ENCODE data around the gene LHPP. TPM values are rescaled to one million over a fixed set of nuclear protein-coding genes. Genes with fewer than 3 reads are reported as not detected.

The LHPP gene
- total and polyA plus RNA-seq, 2 experiments from 2014 or later, result 19.0 to 22.9 TPM

- Histone ChIP-seq H3K9me3 (ENCODE audit: low read depth) (no peaks in the 10 kb centered on the region), H3K4me2 (ENCODE audit: unreplicated experiment) (no peak overlapping the region), H3K27ac (no peak overlapping the region), H3K9me2 (ENCODE audit: insufficient read depth) (no peaks in the 10 kb centered on the region), H3K9ac (no peak overlapping the region), H3K4me1 (ENCODE audit: insufficient read depth) (no peaks in the 10 kb centered on the region), H3K36me3 (ENCODE audit: low read depth) (no peaks in the 10 kb centered on the region), H3K27me3 (replicated peaks; ENCODE audit: insufficient read depth) (peaks cover 50% of the 10 kb centered on the region), H2AFZ (no peak overlapping the region), H3K79me2 (ENCODE audit: insufficient read depth) (no peaks in the 10 kb centered on the region), H3K4me3 (no peak overlapping the region), H3F3A (ENCODE audit: insufficient read depth) (no peaks in the 10 kb centered on the region), H4K20me1 (ENCODE audit: insufficient read depth) (no peaks in the 10 kb centered on the region)
- TF ChIP-seq EZH2 (IDR thresholded peaks at IDR 0.05; ENCODE audit: insufficient read depth, poor library complexity, severe bottlenecking) (no peak), EZH2phosphoT487 (IDR thresholded peaks at IDR 0.05; ENCODE audit: insufficient read depth, low read depth) (no peak)
- WGBS, 2 experiments (ENCODE audit: low coverage in 1 of 2, low lambda C conversion rate in 2 of 2, missing lambda C conversion rate in 2 of 2), result 21 to 23% methylated on average over 7 of the region's 7 CpGs
- no peak for DNase-seq
- in situ Hi-C loops (cut with MboI), result no loop called here
These were observed 6.2 kb upstream of the LHPP start for GRCh38 chr10:124455441-124455840.

- no peaks in the 10 kb centered on the region for H3K79me2 ChIP-seq (ENCODE audit: insufficient read depth)
- H3K4me3 ChIP-seq, result no peak overlapping the region
- no peaks in the 10 kb centered on the region for H4K20me1 ChIP-seq (ENCODE audit: insufficient read depth)
- TF ChIP-seq EZH2 (IDR thresholded peaks at IDR 0.05; ENCODE audit: insufficient read depth, poor library complexity, severe bottlenecking) (no peak), EZH2phosphoT487 (IDR thresholded peaks at IDR 0.05; ENCODE audit: insufficient read depth, low read depth) (no peak)
- H3K27ac ChIP-seq, result no peak overlapping the region
- H2AFZ ChIP-seq, result no peak overlapping the region
- H3K36me3 ChIP-seq (ENCODE audit: low read depth), result no peaks in the 10 kb centered on the region
- no peak overlapping the region for H3K4me2 ChIP-seq (ENCODE audit: unreplicated experiment)
- no peak overlapping the region for H3K9ac ChIP-seq
- in situ Hi-C loops (cut with MboI), result no loop called here
- H3K27me3 ChIP-seq (replicated peaks; ENCODE audit: insufficient read depth), result peaks cover 22% of the 10 kb centered on the region
- no peaks in the 10 kb centered on the region for H3F3A ChIP-seq (ENCODE audit: insufficient read depth)
- DNase-seq, result no peak
- no peaks in the 10 kb centered on the region for H3K9me2 ChIP-seq (ENCODE audit: insufficient read depth)
- H3K9me3 ChIP-seq (ENCODE audit: low read depth), result no peaks in the 10 kb centered on the region
- 49 to 51% methylated on average over 4 of the region's 4 CpGs for WGBS, 2 experiments (ENCODE audit: low coverage in 1 of 2, low lambda C conversion rate in 2 of 2, missing lambda C conversion rate in 2 of 2)
- H3K4me1 ChIP-seq (ENCODE audit: insufficient read depth), result no peaks in the 10 kb centered on the region
These were observed 3.1 kb upstream of the LHPP start for GRCh38 chr10:124458473-124458872.

GRCh38 chr10:124458889-124459288 lies 2.7 kb upstream of the LHPP start:
- Histone ChIP-seq H4K20me1 (ENCODE audit: insufficient read depth) (no peaks in the 10 kb centered on the region), H3F3A (ENCODE audit: insufficient read depth) (no peaks in the 10 kb centered on the region), H3K9me3 (ENCODE audit: low read depth) (no peaks in the 10 kb centered on the region), H3K27ac (no peak overlapping the region), H3K4me2 (ENCODE audit: unreplicated experiment) (no peak overlapping the region), H3K36me3 (ENCODE audit: low read depth) (no peaks in the 10 kb centered on the region), H3K9ac (no peak overlapping the region), H3K4me1 (ENCODE audit: insufficient read depth) (no peaks in the 10 kb centered on the region), H3K79me2 (ENCODE audit: insufficient read depth) (no peaks in the 10 kb centered on the region), H3K27me3 (replicated peaks; ENCODE audit: insufficient read depth) (peaks cover 18% of the 10 kb centered on the region), H2AFZ (no peak overlapping the region), H3K4me3 (no peak overlapping the region), H3K9me2 (ENCODE audit: insufficient read depth) (no peaks in the 10 kb centered on the region)
- DNase-seq, result no peak
- 27 to 35% methylated on average over 2 of the region's 2 CpGs for WGBS, 2 experiments (ENCODE audit: low coverage in 1 of 2, low lambda C conversion rate in 2 of 2, missing lambda C conversion rate in 2 of 2)
- TF ChIP-seq EZH2phosphoT487 (IDR thresholded peaks at IDR 0.05; ENCODE audit: insufficient read depth, low read depth) (no peak), EZH2 (IDR thresholded peaks at IDR 0.05; ENCODE audit: insufficient read depth, poor library complexity, severe bottlenecking) (no peak)
- in situ Hi-C loops (cut with MboI), result no loop called here

- Histone ChIP-seq H3K27ac (no peak overlapping the region), H3K79me2 (ENCODE audit: insufficient read depth) (no peaks in the 10 kb centered on the region), H3K9ac (no peak overlapping the region), H3F3A (ENCODE audit: insufficient read depth) (no peaks in the 10 kb centered on the region), H3K27me3 (replicated peaks; ENCODE audit: insufficient read depth) (peaks cover 13% of the 10 kb centered on the region), H3K36me3 (ENCODE audit: low read depth) (no peaks in the 10 kb centered on the region), H3K4me2 (ENCODE audit: unreplicated experiment) (no peak overlapping the region), H2AFZ (no peak overlapping the region), H4K20me1 (ENCODE audit: insufficient read depth) (no peaks in the 10 kb centered on the region), H3K9me3 (ENCODE audit: low read depth) (no peaks in the 10 kb centered on the region), H3K4me3 (no peak overlapping the region), H3K9me2 (ENCODE audit: insufficient read depth) (no peaks in the 10 kb centered on the region), H3K4me1 (ENCODE audit: insufficient read depth) (no peaks in the 10 kb centered on the region)
- no peak for TF ChIP-seq EZH2 (IDR thresholded peaks at IDR 0.05; ENCODE audit: insufficient read depth, poor library complexity, severe bottlenecking)
- TF ChIP-seq EZH2phosphoT487 (IDR thresholded peaks at IDR 0.05; ENCODE audit: insufficient read depth, low read depth), result no peak
- 23 to 38% methylated on average over 1 of the region's 1 CpG for WGBS, 2 experiments (ENCODE audit: low coverage in 1 of 2, low lambda C conversion rate in 2 of 2, missing lambda C conversion rate in 2 of 2)
- no peak for DNase-seq
- in situ Hi-C loops (cut with MboI), result no loop called here
These were observed 2.2 kb upstream of the LHPP start for GRCh38 chr10:124459395-124459794.

GRCh38 chr10:124460144-124460543 lies 1.5 kb upstream of the LHPP start:
- no peak for DNase-seq
- Histone ChIP-seq H3K79me2 (ENCODE audit: insufficient read depth) (no peaks in the 10 kb centered on the region), H3K9ac (no peak overlapping the region), H3K4me1 (ENCODE audit: insufficient read depth) (no peaks in the 10 kb centered on the region), H3K27ac (no peak overlapping the region), H4K20me1 (ENCODE audit: insufficient read depth) (no peaks in the 10 kb centered on the region), H3K9me2 (ENCODE audit: insufficient read depth) (no peaks in the 10 kb centered on the region), H3K4me2 (ENCODE audit: unreplicated experiment) (no peak overlapping the region), H3F3A (ENCODE audit: insufficient read depth) (no peaks in the 10 kb centered on the region), H3K9me3 (ENCODE audit: low read depth) (no peaks in the 10 kb centered on the region), H3K4me3 (no peak overlapping the region), H3K27me3 (replicated peaks; ENCODE audit: insufficient read depth) (peaks cover 5% of the 10 kb centered on the region), H2AFZ (no peak overlapping the region), H3K36me3 (ENCODE audit: low read depth) (no peaks in the 10 kb centered on the region)
- in situ Hi-C loops (cut with MboI), result no loop called here
- 54 to 70% methylated on average over 4 to 5 of the region's 5 CpGs for WGBS, 2 experiments (ENCODE audit: low coverage in 1 of 2, low lambda C conversion rate in 2 of 2, missing lambda C conversion rate in 2 of 2)
- TF ChIP-seq EZH2 (IDR thresholded peaks at IDR 0.05; ENCODE audit: insufficient read depth, poor library complexity, severe bottlenecking) (no peak), EZH2phosphoT487 (IDR thresholded peaks at IDR 0.05; ENCODE audit: insufficient read depth, low read depth) (no peak)

All from GM23248 (cell line).